DOHH2 (cell line): ENCODE measurements around the gene PRKD3.

Experiments
- EZH2phosphoT487 ChIP-seq: fragments of 200-600 bp; sonication (generic); IDR thresholded peaks from 2 replicates; pipeline ENCODE4 v1.6.1; 2017; ENCODE audit warnings: borderline replicate concordance, mild to moderate bottlenecking, antibody characterized with exemption, low read length, moderate library complexity, mixed read lengths
- TF ChIP-seq, protein P1 (sequence below): fragments of 200-600 bp; sonication (generic); IDR thresholded peaks from one replicate; pipeline ENCODE4 v1.5.1; 2014; ENCODE audit warnings: antibody characterized with exemption, mild to moderate bottlenecking, low read depth, low read length; ENCODE audit not compliant: poor library complexity, severe bottlenecking

GRCh38 chr2:37355735-37356134, 31.1 kb upstream of the PRKD3 start:
- no peak for TF ChIP-seq EZH2phosphoT487
- TF ChIP-seq, protein P1, sequence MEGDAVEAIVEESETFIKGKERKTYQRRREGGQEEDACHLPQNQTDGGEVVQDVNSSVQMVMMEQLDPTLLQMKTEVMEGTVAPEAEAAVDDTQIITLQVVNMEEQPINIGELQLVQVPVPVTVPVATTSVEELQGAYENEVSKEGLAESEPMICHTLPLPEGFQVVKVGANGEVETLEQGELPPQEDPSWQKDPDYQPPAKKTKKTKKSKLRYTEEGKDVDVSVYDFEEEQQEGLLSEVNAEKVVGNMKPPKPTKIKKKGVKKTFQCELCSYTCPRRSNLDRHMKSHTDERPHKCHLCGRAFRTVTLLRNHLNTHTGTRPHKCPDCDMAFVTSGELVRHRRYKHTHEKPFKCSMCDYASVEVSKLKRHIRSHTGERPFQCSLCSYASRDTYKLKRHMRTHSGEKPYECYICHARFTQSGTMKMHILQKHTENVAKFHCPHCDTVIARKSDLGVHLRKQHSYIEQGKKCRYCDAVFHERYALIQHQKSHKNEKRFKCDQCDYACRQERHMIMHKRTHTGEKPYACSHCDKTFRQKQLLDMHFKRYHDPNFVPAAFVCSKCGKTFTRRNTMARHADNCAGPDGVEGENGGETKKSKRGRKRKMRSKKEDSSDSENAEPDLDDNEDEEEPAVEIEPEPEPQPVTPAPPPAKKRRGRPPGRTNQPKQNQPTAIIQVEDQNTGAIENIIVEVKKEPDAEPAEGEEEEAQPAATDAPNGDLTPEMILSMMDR = no peak
